GF-D8 (cell line): Measurements from ENCODE around the gene PRLHR.

ENCODE experiments used
- DNase-seq: peaks from one replicate; lab custom pipeline; 2025; lab: John Stamatoyannopoulos, UW

PRLHR gene

GRCh38 chr10:118563373-118563890 lies 32.0 kb downstream of the PRLHR start:
- DNase-seq: no peak

GRCh38 chr10:118562851-118563250 lies 32.6 kb downstream of the PRLHR start:
- DNase-seq: no peak

- no peak for DNase-seq
Measured at GRCh38 chr10:118557946-118558345, 37.5 kb downstream of the PRLHR start.

DNA sequence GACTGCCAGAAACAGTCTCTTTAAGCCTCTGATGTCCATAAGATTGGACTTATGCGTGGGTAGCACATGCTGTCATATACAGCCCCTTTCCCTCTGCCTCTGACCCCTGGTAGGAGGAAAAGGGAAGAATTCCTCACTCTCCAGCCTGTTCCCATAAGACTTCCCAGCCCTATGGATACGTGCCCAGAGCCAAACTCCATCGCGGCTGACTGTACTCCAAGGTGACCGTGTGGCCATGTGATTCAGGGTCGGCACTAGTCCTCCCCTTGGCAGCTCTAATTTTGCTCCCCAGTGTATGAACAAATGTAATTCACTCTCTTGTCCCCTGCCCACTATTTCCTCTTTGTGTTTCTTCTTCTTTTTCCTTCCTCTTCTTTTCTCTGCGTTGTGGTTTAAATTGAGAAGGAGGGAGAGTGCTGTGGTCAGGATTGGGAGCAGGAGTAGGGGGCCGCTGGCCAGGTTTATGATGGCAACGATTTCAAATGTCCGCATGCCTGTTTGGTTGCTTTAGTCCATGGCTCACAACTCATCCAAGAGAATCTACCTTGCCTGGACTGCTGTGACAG lies 43.8 kb downstream of the PRLHR start:
- DNase-seq: no peak

DNA sequence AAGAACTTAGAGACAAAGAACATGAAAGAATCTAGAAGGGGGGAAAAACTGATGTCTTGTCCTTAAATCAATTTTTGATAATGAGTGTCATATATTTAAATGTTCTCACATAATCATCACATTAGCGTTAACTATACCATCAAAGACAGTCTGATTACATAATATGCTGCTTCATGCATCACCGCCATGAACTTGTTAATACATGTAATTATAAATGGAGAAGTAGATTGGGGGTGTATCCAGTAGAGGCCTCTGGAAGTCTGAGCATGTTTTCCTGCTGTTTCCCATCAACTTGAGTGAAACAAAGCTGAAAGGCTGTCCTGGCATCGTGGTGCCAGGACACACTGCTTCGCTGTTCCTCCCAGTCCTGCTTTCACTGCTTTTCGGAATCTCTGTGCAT lies 48.2 kb downstream of the PRLHR start:
- no peak for DNase-seq

- no peak for DNase-seq
Measured at GRCh38 chr10:118546479-118546878, 49.0 kb downstream of the PRLHR start.

DNA sequence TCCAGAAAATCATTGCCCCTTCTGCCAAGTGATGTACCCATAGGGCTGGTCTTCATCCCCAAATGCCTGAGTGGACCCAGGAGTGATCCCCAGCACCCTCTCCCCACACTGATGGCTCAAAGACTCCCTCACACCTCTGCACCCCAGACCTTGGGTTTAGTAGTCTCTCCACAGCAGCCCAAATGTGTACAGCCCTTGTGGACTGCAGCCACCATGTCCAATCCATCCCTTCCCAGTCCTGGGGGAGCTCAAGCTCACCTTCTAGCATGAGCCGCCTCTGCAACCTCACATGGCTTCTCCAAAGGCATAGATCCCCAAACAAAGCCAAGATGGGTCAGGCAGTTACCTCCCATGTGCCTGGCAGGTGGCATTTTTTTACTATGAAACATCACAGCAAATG lies 50.1 kb downstream of the PRLHR start:
- DNase-seq: no peak

DNA sequence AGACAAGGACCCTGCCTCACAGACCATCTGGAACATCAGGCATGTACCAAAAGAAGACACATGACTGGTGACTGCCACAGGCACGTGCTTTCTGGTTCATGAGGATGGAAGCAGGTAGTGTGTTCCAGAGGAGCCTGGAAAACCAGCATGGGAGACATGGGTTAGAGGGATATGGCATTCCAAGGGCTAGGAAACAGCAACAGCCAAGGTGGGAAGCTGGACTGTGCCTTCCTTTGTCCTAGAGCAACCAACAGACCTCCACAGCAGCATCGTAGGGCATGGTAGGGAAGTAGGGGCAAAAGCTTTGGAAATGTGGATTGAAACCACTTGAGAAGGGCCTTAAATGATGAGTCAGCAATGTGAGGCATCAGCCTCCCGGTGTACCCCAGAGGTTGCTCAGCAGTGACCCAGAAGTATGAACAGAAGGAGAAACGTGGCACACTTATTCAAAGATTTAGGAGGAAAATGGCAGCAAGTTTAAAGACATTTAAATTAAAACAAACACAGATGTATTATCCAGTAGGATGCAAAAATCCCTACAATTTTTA lies 51.0 kb downstream of the PRLHR start:
- DNase-seq: no peak

GRCh38 chr10:118543714-118544400 lies 51.6 kb downstream of the PRLHR start:
- no peak for DNase-seq

DNA sequence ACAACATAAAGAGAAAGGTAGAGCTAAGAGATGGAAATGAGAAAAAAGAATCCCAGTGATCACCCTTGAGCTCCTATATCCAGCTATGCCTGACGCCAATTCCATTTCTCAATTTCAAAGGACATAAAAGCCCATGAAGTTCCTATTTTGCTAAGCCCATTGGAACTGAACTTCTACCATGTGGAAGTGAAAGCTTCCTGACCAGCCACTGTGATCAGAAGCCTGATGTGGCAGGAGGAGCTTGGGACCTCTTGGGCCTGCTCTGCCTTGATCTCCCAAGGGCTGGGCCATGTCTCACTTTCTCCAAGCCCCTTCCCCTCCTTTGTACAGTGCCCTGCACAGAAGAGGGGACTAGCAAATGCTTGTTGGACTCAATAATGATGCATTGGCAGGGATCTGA lies 52.7 kb downstream of the PRLHR start:
- no peak for DNase-seq

GRCh38 chr10:118542205-118542604 lies 53.2 kb downstream of the PRLHR start:
- DNase-seq: no peak

DNA sequence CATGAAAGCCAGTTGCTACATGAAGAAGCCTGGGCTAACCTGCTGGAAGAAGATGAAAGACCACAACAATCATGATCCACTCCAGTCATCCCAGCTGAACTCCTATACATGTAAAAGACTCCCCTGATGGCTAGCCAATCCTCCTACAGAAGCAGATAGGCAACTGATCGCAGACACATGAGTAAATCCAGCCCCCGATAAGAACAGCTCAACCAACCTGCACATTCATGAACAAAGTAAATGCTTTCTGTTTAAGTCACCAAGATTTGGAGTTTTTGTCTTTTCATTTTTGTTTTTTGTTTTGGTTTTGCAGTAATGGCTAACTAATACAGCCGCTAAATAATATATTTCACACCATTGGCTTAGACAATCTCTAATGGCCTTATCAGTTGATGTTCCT lies 53.7 kb downstream of the PRLHR start:
- no peak for DNase-seq
